Caco-2 (cell line): ENCODE results near the gene DYNC1LI2. TPM values are rescaled to one million over a fixed set of nuclear protein-coding genes. Genes with fewer than 3 reads are reported as not detected.
"Not testable (repeated sequence)": the region's sequence is repeated elsewhere in the genome, so short reads cannot be mapped to it uniquely, and the experiment has no call there.

Experiments
- BruUV-seq: library from RNA; stranded (reverse); fragments of 400-500 nt; replicated peaks from 2 replicates; lab custom pipeline; 2021; lab: Mats Ljungman, UMichigan
- CTCF ChIA-PET: fragments of 300-600 bp; sonication (Branson Sonifier 250); formaldehyde crosslinking; loops from one replicate; lab custom pipeline; 2022; ENCODE audit warnings: antibody characterized with exemption; lab: Charles Lee
- POLR2A ChIA-PET: fragments of 300-600 bp; sonication (Branson Sonifier 250); formaldehyde crosslinking; loops from one replicate; lab custom pipeline; 2022; ENCODE audit warnings: antibody characterized with exemption; lab: Charles Lee
- DNase-seq, 2 experiments: peaks; one replicate each; pipeline versions ENCODE4 v3.0.0 to v3.0.0-alpha.2; 2020 to 2022
- H3K27me3 ChIP-seq: replicated peaks from 2 replicates; pipeline ENCODE4 v1.6.0; 2011; ENCODE audit warnings: low read length; ENCODE audit not compliant: control insufficient read depth, insufficient read depth
- H3K36me3 ChIP-seq: 2 replicates; pipeline ENCODE4 v1.5.1; 2011; ENCODE audit warnings: low read length; ENCODE audit not compliant: control insufficient read depth, insufficient read depth
- H3K4me1 ChIP-seq: fragments of 250-450 bp; sonication (Bioruptor Pico); 2 replicates; pipeline ENCODE4 v1.5.1; 2020; ENCODE audit warnings: mild to moderate bottlenecking
- H3K4me3 ChIP-seq: 2 replicates; pipeline ENCODE4 v1.5.1; 2011; ENCODE audit warnings: low read depth, mild to moderate bottlenecking, control low read depth, low read length
- H3K9me3 ChIP-seq: fragments of 250-450 bp; sonication (Bioruptor Pico); 2 replicates; pipeline ENCODE4 v1.5.1; 2020; ENCODE audit warnings: mild to moderate bottlenecking, moderate library complexity
- H3K27ac Mint-ChIP-seq: one replicate; pipeline ENCODE4 v1.8.0; 2022; ENCODE audit warnings: mixed read lengths; ENCODE audit not compliant: unreplicated experiment
- H3K27me3 Mint-ChIP-seq: one replicate; pipeline ENCODE4 v1.8.0; 2022; ENCODE audit warnings: mixed read lengths; ENCODE audit not compliant: insufficient read depth, unreplicated experiment
- H3K36me3 Mint-ChIP-seq: one replicate; pipeline ENCODE4 v1.8.0; 2022; ENCODE audit warnings: mild to moderate bottlenecking, mixed read lengths; ENCODE audit not compliant: insufficient read depth, unreplicated experiment
- H3K4me1 Mint-ChIP-seq: one replicate; pipeline ENCODE4 v1.8.0; 2022; ENCODE audit warnings: low read depth, mixed read lengths; ENCODE audit not compliant: unreplicated experiment
- H3K4me3 Mint-ChIP-seq: one replicate; pipeline ENCODE4 v1.8.0; 2022; ENCODE audit warnings: mild to moderate bottlenecking, moderate library complexity, mixed read lengths; ENCODE audit not compliant: unreplicated experiment
- H3K9me3 Mint-ChIP-seq: one replicate; pipeline ENCODE4 v1.8.0; 2022; ENCODE audit warnings: mixed read lengths; ENCODE audit not compliant: unreplicated experiment
- intact Hi-C: fragments of 100-400 bp; cut with micrococcal nuclease; formaldehyde crosslinking; loops from one replicate; pipeline ENCODE4 v1.10.0; 2022; ENCODE audit not compliant: unreplicated experiment
- total RNA-seq: library from RNA; stranded (reverse); gene quantifications from 2 replicates; pipeline ENCODE4 v1.2.3, GENCODE V29; 2022
- TF ChIP-seq, protein P1 (sequence below), 2 experiments: fragments of 200-600 bp in 1 of 2; IDR thresholded peaks; 1 replicate in 1 of 2; 2 replicates in 1 of 2; pipeline versions ENCODE4 v1.5.1 to v1.8.0; 2011 to 2022; ENCODE audit warnings: antibody characterized with exemption in 1 of 2, control low read depth in 1 of 2, inconsistent platforms in 1 of 2, low read depth in 1 of 2, low read length in 1 of 2, mild to moderate bottlenecking in 1 of 2, moderate library complexity in 1 of 2; ENCODE audit not compliant: insufficient read depth in 1 of 2, severe bottlenecking in 1 of 2, unreplicated experiment in 1 of 2

DYNC1LI2 gene
- total RNA-seq, 1 experiment from 2014 or later = 180 TPM

GRCh38 chr16:66687906-66688625 is 63.3 kb downstream of the DYNC1LI2 start:
- H3K4me3 Mint-ChIP-seq = no peak overlapping the region
- TF ChIP-seq, protein P1, sequence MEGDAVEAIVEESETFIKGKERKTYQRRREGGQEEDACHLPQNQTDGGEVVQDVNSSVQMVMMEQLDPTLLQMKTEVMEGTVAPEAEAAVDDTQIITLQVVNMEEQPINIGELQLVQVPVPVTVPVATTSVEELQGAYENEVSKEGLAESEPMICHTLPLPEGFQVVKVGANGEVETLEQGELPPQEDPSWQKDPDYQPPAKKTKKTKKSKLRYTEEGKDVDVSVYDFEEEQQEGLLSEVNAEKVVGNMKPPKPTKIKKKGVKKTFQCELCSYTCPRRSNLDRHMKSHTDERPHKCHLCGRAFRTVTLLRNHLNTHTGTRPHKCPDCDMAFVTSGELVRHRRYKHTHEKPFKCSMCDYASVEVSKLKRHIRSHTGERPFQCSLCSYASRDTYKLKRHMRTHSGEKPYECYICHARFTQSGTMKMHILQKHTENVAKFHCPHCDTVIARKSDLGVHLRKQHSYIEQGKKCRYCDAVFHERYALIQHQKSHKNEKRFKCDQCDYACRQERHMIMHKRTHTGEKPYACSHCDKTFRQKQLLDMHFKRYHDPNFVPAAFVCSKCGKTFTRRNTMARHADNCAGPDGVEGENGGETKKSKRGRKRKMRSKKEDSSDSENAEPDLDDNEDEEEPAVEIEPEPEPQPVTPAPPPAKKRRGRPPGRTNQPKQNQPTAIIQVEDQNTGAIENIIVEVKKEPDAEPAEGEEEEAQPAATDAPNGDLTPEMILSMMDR (IDR thresholded peaks at IDR 0.05; ENCODE audit: insufficient read depth in 1 of 2, low read depth in 1 of 2, low read length in 1 of 2, severe bottlenecking in 1 of 2, unreplicated experiment in 1 of 2) = no peak
- no TSS peak for BruUV-seq
- Histone ChIP-seq H3K36me3 (0 out of 2 replicates have a peak, but pooled peaks cover 1% of the 10 kb centered on the region), H3K4me3 (no peak overlapping the region), H3K4me1 (peaks cover 10% of the 10 kb centered on the region), H3K27me3 (no peaks in the 10 kb centered on the region), H3K9me3 (no peaks in the 10 kb centered on the region)
- ChIA-PET CTCF (no interaction called here), POLR2A (no interaction called here)
- H3K27me3 Mint-ChIP-seq = no peaks in the 10 kb centered on the region
- no peak overlapping the region for H3K27ac Mint-ChIP-seq
- intact Hi-C loops = no loop called here
- no peak for DNase-seq
- H3K36me3 Mint-ChIP-seq = peaks cover 8% of the 10 kb centered on the region
- H3K4me1 Mint-ChIP-seq = peaks cover 20% of the 10 kb centered on the region
- H3K9me3 Mint-ChIP-seq = no peaks in the 10 kb centered on the region

DNA sequence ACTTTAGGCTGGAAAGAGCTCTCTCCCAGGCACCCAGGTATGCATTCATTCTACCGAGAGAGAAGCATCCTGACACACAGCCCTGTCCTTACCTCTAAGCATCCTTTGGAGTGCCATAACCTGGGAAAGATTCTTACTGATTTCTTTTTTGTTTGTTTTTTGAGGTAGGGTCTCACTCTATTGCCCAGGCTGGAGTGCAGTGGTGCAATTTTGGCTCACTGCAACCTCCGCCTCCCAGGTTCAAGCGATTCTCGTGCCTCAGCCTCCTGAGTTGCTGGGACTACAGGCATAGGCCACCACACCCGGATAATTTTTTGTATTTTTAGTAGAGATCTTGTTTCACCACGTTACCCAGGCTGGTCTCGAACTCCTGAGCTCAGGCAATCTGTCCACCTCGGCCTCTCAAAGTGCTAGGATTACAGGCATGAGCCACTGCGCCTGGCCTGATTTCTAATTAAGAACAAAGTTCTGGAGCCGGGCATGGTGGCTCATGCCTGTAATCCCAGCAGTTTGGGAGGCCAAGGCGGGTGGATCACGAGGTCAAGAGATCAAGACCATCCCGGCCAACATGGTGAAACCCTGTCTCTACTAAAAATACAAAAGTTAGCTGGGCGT is 65.8 kb downstream of the DYNC1LI2 start:
- H3K27me3 Mint-ChIP-seq, H3K4me1 ChIP-seq, H3K4me3 ChIP-seq, H3K27me3 ChIP-seq, H3K4me3 Mint-ChIP-seq, BruUV-seq, H3K27ac Mint-ChIP-seq, H3K9me3 Mint-ChIP-seq, H3K9me3 ChIP-seq, intact Hi-C loops, H3K36me3 ChIP-seq, DNase-seq: not testable (repeated sequence)
- H3K4me1 Mint-ChIP-seq = peaks cover 14% of the 10 kb centered on the region
- CTCF ChIA-PET = interaction anchor here (0.7 kb wide), 1 partner anchor 35 kb away, joined by 9 read pairs; no protein-coding TSS in a partner anchor
- POLR2A ChIA-PET = interaction anchor here (0.6 to 0.7 kb wide), 2 partner anchors 35 to 54 kb away, joined by 3 to 5 read pairs; no protein-coding TSS in a partner anchor
- peaks cover 17% of the 10 kb centered on the region for H3K36me3 Mint-ChIP-seq

DNA sequence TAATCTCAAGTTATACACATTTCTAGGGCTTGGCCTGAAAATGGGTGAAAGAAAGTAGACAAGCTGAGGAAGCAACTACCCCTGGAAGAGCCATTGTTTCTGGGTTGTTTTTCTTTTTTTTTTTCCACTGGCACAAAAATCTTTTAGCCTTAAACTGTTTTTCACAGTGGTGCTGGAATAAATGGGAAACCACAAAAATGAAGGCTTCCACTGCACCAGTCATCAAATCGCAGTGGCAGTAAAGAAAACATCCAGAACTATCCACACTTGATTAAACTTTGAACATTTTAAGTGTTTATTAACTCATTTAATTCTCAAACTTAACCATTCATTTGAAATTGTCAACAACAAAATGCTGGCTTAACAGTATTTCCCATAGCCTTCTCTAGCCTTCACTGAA is 69.1 kb downstream of the DYNC1LI2 start:
- Histone ChIP-seq H3K27me3 (no peaks in the 10 kb centered on the region), H3K4me3 (no peak overlapping the region), H3K36me3 (no peaks in the 10 kb centered on the region), H3K4me1 (no peaks in the 10 kb centered on the region), H3K9me3 (no peaks in the 10 kb centered on the region)
- H3K36me3 Mint-ChIP-seq = peaks cover 37% of the 10 kb centered on the region
- intact Hi-C loops = no loop called here
- no peaks in the 10 kb centered on the region for H3K9me3 Mint-ChIP-seq
- CTCF ChIA-PET = no interaction called here
- no TSS peak for BruUV-seq
- DNase-seq = no peak
- POLR2A ChIA-PET = no interaction called here
- TF ChIP-seq, protein P1 (IDR thresholded peaks at IDR 0.05; ENCODE audit: insufficient read depth in 1 of 2, low read depth in 1 of 2, low read length in 1 of 2, severe bottlenecking in 1 of 2, unreplicated experiment in 1 of 2) = no peak
- peaks cover 7% of the 10 kb centered on the region for H3K4me1 Mint-ChIP-seq
- no peak overlapping the region for H3K4me3 Mint-ChIP-seq
- H3K27me3 Mint-ChIP-seq = no peaks in the 10 kb centered on the region
- no peak overlapping the region for H3K27ac Mint-ChIP-seq
